ENCODE results near the gene BGLAP. TPM values are rescaled to one million over a fixed set of nuclear protein-coding genes. Genes with fewer than 3 reads are reported as not detected.

The BGLAP gene
- 1.8 and 2.5 TPM in 2 replicates for total RNA-seq

DNA sequence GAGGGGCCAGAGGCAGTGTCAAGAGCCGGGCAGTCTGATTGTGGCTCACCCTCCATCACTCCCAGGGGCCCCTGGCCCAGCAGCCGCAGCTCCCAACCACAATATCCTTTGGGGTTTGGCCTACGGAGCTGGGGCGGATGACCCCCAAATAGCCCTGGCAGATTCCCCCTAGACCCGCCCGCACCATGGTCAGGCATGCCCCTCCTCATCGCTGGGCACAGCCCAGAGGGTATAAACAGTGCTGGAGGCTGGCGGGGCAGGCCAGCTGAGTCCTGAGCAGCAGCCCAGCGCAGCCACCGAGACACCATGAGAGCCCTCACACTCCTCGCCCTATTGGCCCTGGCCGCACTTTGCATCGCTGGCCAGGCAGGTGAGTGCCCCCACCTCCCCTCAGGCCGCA lies at the start of gene BGLAP:
BGLAP (plus strand) TSS at position 259 of the 400 bp plus-strand sequence; CDS start at position 307, 48 bp downstream.
- no peak within 1 kb of the TSS for H3K4me3 Mint-ChIP-seq
- H3K9me3 Mint-ChIP-seq = no peaks in the 10 kb centered on the region
- DNase-seq (ENCODE audit: low spot score) = no peak
- H3K36me3 Mint-ChIP-seq (ENCODE audit: low read depth) = peaks cover 20% of the 10 kb centered on the region
- intact Hi-C loops (cut with micrococcal nuclease) = no loop called here
- no peaks in the 10 kb centered on the region for H3K27me3 Mint-ChIP-seq (ENCODE audit: insufficient read depth)
- H3K27ac Mint-ChIP-seq = no peak within 1 kb of the TSS
- H3K4me1 Mint-ChIP-seq (ENCODE audit: low read depth) = peaks cover 9% of the 10 kb centered on the region

DNA sequence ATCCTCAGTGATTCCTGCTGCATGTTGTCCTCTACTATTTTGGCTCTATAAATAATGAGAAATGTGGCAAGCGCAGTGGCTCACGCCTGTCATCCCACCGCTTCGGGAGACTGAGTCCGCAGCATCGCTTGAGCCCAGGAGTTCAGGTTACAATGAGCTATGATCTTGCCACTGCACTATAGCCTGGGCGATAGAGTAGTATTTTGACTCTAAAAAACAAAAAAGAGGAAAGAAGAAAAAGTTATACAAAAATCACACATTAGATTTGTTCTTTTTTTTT lies 48.8 kb upstream of the BGLAP start:
- no peak for DNase-seq (ENCODE audit: low spot score)
- Mint-ChIP-seq H3K27ac (peak overlapping the region; percentile 87), H3K9me3 (peaks cover 6% of the 10 kb centered on the region), H3K4me3 (peak overlapping the region; percentile 94), H3K36me3 (ENCODE audit: low read depth) (peaks cover 28% of the 10 kb centered on the region), H3K4me1 (ENCODE audit: low read depth) (peaks cover 49% of the 10 kb centered on the region), H3K27me3 (ENCODE audit: insufficient read depth) (no peaks in the 10 kb centered on the region)
- intact Hi-C loops (cut with micrococcal nuclease) = loop anchor here (1.0 to 10.0 kb wide), 7 partner anchors 32 to 552 kb away; partner anchors contain the start of genes CCT3, GON4L, MRPL24 and SMG5

DNA sequence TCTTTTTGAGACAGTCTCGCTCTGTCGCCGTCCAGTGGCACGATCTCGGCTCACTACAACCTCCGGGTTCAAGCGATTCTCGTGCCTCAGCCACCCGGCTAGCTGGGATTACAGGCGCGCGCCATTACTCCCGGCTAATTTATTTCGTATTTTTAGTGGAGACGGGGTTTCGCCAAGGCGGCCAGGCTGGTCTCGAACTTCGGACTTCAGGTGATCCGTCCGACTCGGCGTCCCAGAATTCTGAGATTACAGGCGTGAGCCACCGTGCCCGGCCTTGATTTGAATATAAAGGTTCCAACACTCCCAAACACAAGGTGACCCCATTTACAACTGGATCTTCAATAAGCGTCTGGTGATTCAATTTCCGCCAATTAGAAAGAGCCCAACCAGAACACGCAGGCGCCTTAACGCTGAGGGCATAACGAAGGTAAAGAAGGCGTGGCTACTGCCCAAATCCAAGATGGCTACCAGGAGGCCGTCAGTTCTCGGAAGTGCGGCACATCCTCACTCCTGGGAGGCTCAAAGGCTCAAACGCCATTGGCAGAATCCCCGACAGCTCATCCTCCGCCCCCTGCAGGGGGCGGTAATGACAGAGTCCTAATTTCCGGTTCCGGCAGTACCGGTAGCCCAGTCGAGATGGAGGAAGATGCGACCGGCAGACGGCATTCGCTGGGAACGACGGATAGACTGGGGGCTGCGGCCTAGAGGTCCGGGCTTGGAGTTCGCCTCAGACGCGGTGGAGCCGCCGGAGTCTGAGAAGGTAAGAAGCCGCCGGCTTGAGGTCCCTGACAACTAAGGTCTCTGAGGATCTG lies 48.3 kb upstream of the BGLAP start, which contains the start of gene SLC25A44:
SLC25A44 (plus strand) TSS at position 617 of the 812 bp plus-strand sequence. CDS start 5,744 bp downstream, outside the sequence.
- H3K4me3 Mint-ChIP-seq = peak within 1 kb of the TSS; percentile 94
- intact Hi-C loops (cut with micrococcal nuclease) = loop anchor here (1.0 to 10.0 kb wide), 9 partner anchors 20 to 551 kb away; partner anchors contain the start of genes CCT3, GON4L, LAMTOR2 and MRPL24
- H3K4me1 Mint-ChIP-seq (ENCODE audit: low read depth) = peaks cover 54% of the 10 kb centered on the region

DNA sequence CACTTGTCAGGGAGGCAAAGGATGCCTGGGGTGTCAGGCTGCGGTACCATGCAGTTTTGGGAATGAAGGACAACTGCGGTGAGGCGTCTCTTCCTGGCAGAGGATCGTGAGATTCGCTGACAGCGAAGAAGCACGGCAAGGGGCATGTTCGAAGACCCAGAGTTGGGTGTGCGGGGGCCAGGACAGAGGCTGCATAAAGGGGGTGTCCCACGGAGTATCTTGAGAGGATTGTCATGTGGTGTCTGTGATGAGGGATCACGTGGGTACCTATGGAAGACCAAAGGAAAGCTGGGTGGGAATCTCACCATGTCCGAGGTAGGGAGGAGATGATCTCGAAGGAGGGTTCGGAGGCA lies 47.7 kb upstream of the BGLAP start:
- Mint-ChIP-seq H3K4me1 (ENCODE audit: low read depth) (peaks cover 60% of the 10 kb centered on the region), H3K9me3 (peaks cover 2% of the 10 kb centered on the region), H3K4me3 (peak overlapping the region; percentile 94), H3K27ac (peak overlapping the region; percentile 87), H3K36me3 (ENCODE audit: low read depth) (peaks cover 36% of the 10 kb centered on the region), H3K27me3 (ENCODE audit: insufficient read depth) (no peaks in the 10 kb centered on the region)
- no peak for DNase-seq (ENCODE audit: low spot score)
- intact Hi-C loops (cut with micrococcal nuclease) = loop anchor here (1.0 to 10.0 kb wide), 4 partner anchors 19 to 551 kb away; partner anchors contain the start of genes GON4L, LAMTOR2, MRPL24 and PMF1

More for the DNA sequence above, 48.3 kb upstream of the BGLAP start, which contains the start of gene SLC25A44:
- Mint-ChIP-seq H3K27me3 (ENCODE audit: insufficient read depth) (no peaks in the 10 kb centered on the region), H3K36me3 (ENCODE audit: low read depth) (peaks cover 32% of the 10 kb centered on the region), H3K9me3 (peaks cover 6% of the 10 kb centered on the region), H3K27ac (peak within 1 kb of the TSS; percentile 87)
- DNase-seq (ENCODE audit: low spot score) = peak; percentile 97

DNA sequence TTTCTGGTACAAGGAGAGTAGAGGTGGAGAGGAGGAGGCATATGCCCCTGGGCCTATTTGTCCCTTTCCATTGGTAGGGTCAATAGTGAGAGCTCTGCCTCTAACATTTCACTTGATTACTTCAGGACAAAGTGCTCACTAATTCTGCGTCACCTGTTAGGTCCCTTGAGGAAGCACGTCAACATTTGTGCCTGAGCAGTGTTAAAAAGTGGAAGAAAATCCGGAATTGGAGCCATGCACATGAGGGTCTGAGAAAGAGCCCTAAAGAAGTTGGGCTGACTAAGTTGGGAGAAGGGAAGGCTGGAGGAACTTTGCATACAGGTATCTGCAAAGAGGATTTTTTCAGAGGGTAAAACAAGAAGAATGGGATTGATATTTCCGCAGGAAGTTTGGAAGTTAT lies 46.1 kb upstream of the BGLAP start:
- Mint-ChIP-seq H3K27me3 (ENCODE audit: insufficient read depth) (no peaks in the 10 kb centered on the region), H3K36me3 (ENCODE audit: low read depth) (peaks cover 50% of the 10 kb centered on the region), H3K4me1 (ENCODE audit: low read depth) (peaks cover 75% of the 10 kb centered on the region), H3K4me3 (peak overlapping the region; percentile 94), H3K27ac (peak overlapping the region; percentile 84), H3K9me3 (no peaks in the 10 kb centered on the region)
- no peak for DNase-seq (ENCODE audit: low spot score)
- intact Hi-C loops (cut with micrococcal nuclease) = loop anchor here (5.0 to 10.0 kb wide), 3 partner anchors 306 to 549 kb away; partner anchors contain the start of genes GON4L, MEF2D, MRPL24 and SYT11

- H3K4me3 Mint-ChIP-seq = peak overlapping the region; percentile 94
- no peaks in the 10 kb centered on the region for H3K9me3 Mint-ChIP-seq
- no peaks in the 10 kb centered on the region for H3K27me3 Mint-ChIP-seq (ENCODE audit: insufficient read depth)
- intact Hi-C loops (cut with micrococcal nuclease) = loop anchor here (5.0 to 10.0 kb wide), 3 partner anchors 306 to 548 kb away; partner anchors contain the start of genes GON4L, MEF2D, MRPL24 and SYT11
- H3K4me1 Mint-ChIP-seq (ENCODE audit: low read depth) = peaks cover 75% of the 10 kb centered on the region
- peaks cover 50% of the 10 kb centered on the region for H3K36me3 Mint-ChIP-seq (ENCODE audit: low read depth)
- peak overlapping the region; percentile 84 for H3K27ac Mint-ChIP-seq
- no peak for DNase-seq (ENCODE audit: low spot score)
These were observed 45.5 kb upstream of the BGLAP start for GRCh38 chr1:156196445-156196844.

- Mint-ChIP-seq H3K9me3 (no peaks in the 10 kb centered on the region), H3K4me3 (peak overlapping the region; percentile 78), H3K4me1 (ENCODE audit: low read depth) (peaks cover 60% of the 10 kb centered on the region), H3K27me3 (ENCODE audit: insufficient read depth) (no peaks in the 10 kb centered on the region), H3K27ac (peak overlapping the region; percentile 94), H3K36me3 (ENCODE audit: low read depth) (peaks cover 47% of the 10 kb centered on the region)
- intact Hi-C loops (cut with micrococcal nuclease) = loop anchor here (1.0 to 10.0 kb wide), 6 partner anchors 13 to 546 kb away; partner anchors contain the start of genes GON4L, MEF2D, MRPL24 and SYT11
- no peak for DNase-seq (ENCODE audit: low spot score)
These were observed 43.1 kb upstream of the BGLAP start for GRCh38 chr1:156198831-156199349.

- no peaks in the 10 kb centered on the region for H3K27me3 Mint-ChIP-seq (ENCODE audit: insufficient read depth)
- no peak for DNase-seq (ENCODE audit: low spot score)
- intact Hi-C loops (cut with micrococcal nuclease) = no loop called here
- peaks cover 45% of the 10 kb centered on the region for H3K36me3 Mint-ChIP-seq (ENCODE audit: low read depth)
- peak overlapping the region; percentile 94 for H3K27ac Mint-ChIP-seq
- peak overlapping the region; percentile 78 for H3K4me3 Mint-ChIP-seq
- H3K4me1 Mint-ChIP-seq (ENCODE audit: low read depth) = peaks cover 51% of the 10 kb centered on the region
- no peaks in the 10 kb centered on the region for H3K9me3 Mint-ChIP-seq
These were observed 41.9 kb upstream of the BGLAP start for GRCh38 chr1:156200044-156200443.

GRCh38 chr1:156203331-156203730 lies 38.7 kb upstream of the BGLAP start:
- Mint-ChIP-seq H3K27ac (no peak overlapping the region), H3K36me3 (ENCODE audit: low read depth) (peaks cover 38% of the 10 kb centered on the region), H3K4me1 (ENCODE audit: low read depth) (peaks cover 30% of the 10 kb centered on the region), H3K27me3 (ENCODE audit: insufficient read depth) (no peaks in the 10 kb centered on the region), H3K9me3 (no peaks in the 10 kb centered on the region), H3K4me3 (no peak overlapping the region)
- DNase-seq (ENCODE audit: low spot score) = no peak
- intact Hi-C loops (cut with micrococcal nuclease) = no loop called here

GRCh38 chr1:156204686-156205085 lies 37.3 kb upstream of the BGLAP start:
- intact Hi-C loops (cut with micrococcal nuclease) = no loop called here
- no peak for DNase-seq (ENCODE audit: low spot score)
- peaks cover 30% of the 10 kb centered on the region for H3K4me1 Mint-ChIP-seq (ENCODE audit: low read depth)
- H3K27me3 Mint-ChIP-seq (ENCODE audit: insufficient read depth) = no peaks in the 10 kb centered on the region
- H3K4me3 Mint-ChIP-seq = no peak overlapping the region
- H3K27ac Mint-ChIP-seq = no peak overlapping the region
- H3K36me3 Mint-ChIP-seq (ENCODE audit: low read depth) = peaks cover 39% of the 10 kb centered on the region
- H3K9me3 Mint-ChIP-seq = no peaks in the 10 kb centered on the region

- no peak for DNase-seq (ENCODE audit: low spot score)
- Mint-ChIP-seq H3K27ac (peak overlapping the region; percentile 60), H3K27me3 (ENCODE audit: insufficient read depth) (no peaks in the 10 kb centered on the region), H3K4me3 (no peak overlapping the region), H3K36me3 (ENCODE audit: low read depth) (peaks cover 45% of the 10 kb centered on the region), H3K4me1 (ENCODE audit: low read depth) (peaks cover 45% of the 10 kb centered on the region), H3K9me3 (no peaks in the 10 kb centered on the region)
- intact Hi-C loops (cut with micrococcal nuclease) = loop anchor here (10.0 kb wide), 1 partner anchor 886 kb away; the partner anchor contains the start of gene RUSC1
These were observed 30.7 kb upstream of the BGLAP start for GRCh38 chr1:156211243-156211642.

- Mint-ChIP-seq H3K27ac (peak overlapping the region; percentile 97), H3K36me3 (ENCODE audit: low read depth) (peaks cover 45% of the 10 kb centered on the region), H3K9me3 (no peaks in the 10 kb centered on the region), H3K27me3 (ENCODE audit: insufficient read depth) (no peaks in the 10 kb centered on the region), H3K4me1 (ENCODE audit: low read depth) (peaks cover 45% of the 10 kb centered on the region), H3K4me3 (peak overlapping the region; percentile 92)
- no peak for DNase-seq (ENCODE audit: low spot score)
- intact Hi-C loops (cut with micrococcal nuclease) = loop anchor here (1.0 to 10.0 kb wide), 2 partner anchors 13 to 887 kb away; partner anchors contain the start of gene RUSC1
These were observed 29.9 kb upstream of the BGLAP start for GRCh38 chr1:156212130-156212529.
